Liver (tissue), 9 donors: ENCODE data around the gene PTPRN2. TPM values are rescaled to one million over a fixed set of nuclear protein-coding genes. Genes with fewer than 3 reads are reported as not detected.

Experiments used
- DNase-seq: peaks from one replicate; pipeline ENCODE4 v3.0.0-alpha.2; 2017; ENCODE audit warnings: low spot score
- H3K27ac ChIP-seq, 2 donors: one replicate each; pipeline ENCODE4 v1.7.0; 2013; ENCODE audit warnings: inconsistent platforms in 2 of 2, low read length in 2 of 2, control low read depth in 1 of 2, low read depth in 1 of 2, mild to moderate bottlenecking in 1 of 2
- H3K27me3 ChIP-seq, 4 donors: one replicate each; pipeline versions ENCODE4 v1.6.1 to v1.7.0; 2013; ENCODE audit warnings: low read length in 3 of 4, inconsistent platforms in 1 of 4, mild to moderate bottlenecking in 1 of 4, moderate library complexity in 1 of 4; ENCODE audit not compliant: control insufficient read depth in 4 of 4, insufficient read depth in 4 of 4
- H3K36me3 ChIP-seq, 4 donors: one replicate each; pipeline versions ENCODE4 v1.6.1 to v1.7.0; 2013; ENCODE audit warnings: low read length in 3 of 4, mild to moderate bottlenecking in 3 of 4, low read depth in 1 of 4, moderate library complexity in 1 of 4; ENCODE audit not compliant: control insufficient read depth in 4 of 4, insufficient read depth in 3 of 4
- H3K4me1 ChIP-seq, 4 donors: one replicate each; pipeline versions ENCODE4 v1.6.1 to v1.7.0; 2013; ENCODE audit warnings: low read length in 3 of 4, mild to moderate bottlenecking in 3 of 4, moderate library complexity in 1 of 4; ENCODE audit not compliant: control insufficient read depth in 4 of 4, insufficient read depth in 4 of 4
- H3K4me3 ChIP-seq, 3 donors: one replicate each; pipeline versions ENCODE4 v1.6.1 to v1.7.0; 2013; ENCODE audit warnings: low read length in 3 of 3, control low read depth in 1 of 3, low read depth in 1 of 3, mild to moderate bottlenecking in 1 of 3
- H3K9ac ChIP-seq, 2 donors: one replicate each; pipeline ENCODE4 v1.7.0; 2013; ENCODE audit warnings: low read length in 2 of 2, mild to moderate bottlenecking in 2 of 2, moderate library complexity in 2 of 2, control low read depth in 1 of 2, low read depth in 1 of 2
- H3K9me3 ChIP-seq, 4 donors: one replicate each; pipeline versions ENCODE4 v1.6.1 to v1.7.0; 2013; ENCODE audit warnings: low read length in 3 of 4; ENCODE audit not compliant: control insufficient read depth in 4 of 4
- FOXA1 ChIP-seq: IDR thresholded peaks from 2 replicates; pipeline ENCODE4 v1.6.1; 2016; ENCODE audit warnings: antibody characterized with exemption
- FOXA2 ChIP-seq: IDR thresholded peaks from 2 replicates; pipeline ENCODE4 v1.6.1; 2016; ENCODE audit warnings: antibody characterized with exemption
- GABPA ChIP-seq, 2 donors: IDR thresholded peaks in 1 of 2; conservative IDR thresholded peaks in 1 of 2; 2 replicates each; pipeline ENCODE4 v1.6.1; 2016; ENCODE audit warnings: antibody characterized with exemption in 2 of 2, mild to moderate bottlenecking in 1 of 2, moderate library complexity in 1 of 2
- HNF4A ChIP-seq, 2 donors: conservative IDR thresholded peaks; 2 replicates each; pipeline ENCODE4 v1.6.1; 2016; ENCODE audit warnings: antibody characterized with exemption in 2 of 2, mild to moderate bottlenecking in 2 of 2
- HNF4G ChIP-seq: IDR thresholded peaks from 2 replicates; pipeline ENCODE4 v1.6.1; 2016; ENCODE audit warnings: antibody characterized with exemption
- JUND ChIP-seq, 2 donors: IDR thresholded peaks; 2 replicates each; pipeline ENCODE4 v1.6.1; 2016; ENCODE audit warnings: antibody characterized with exemption in 2 of 2
- NR2F2 ChIP-seq: IDR thresholded peaks from 2 replicates; pipeline ENCODE4 v1.6.1; 2016; ENCODE audit warnings: antibody characterized with exemption
- RAD21 ChIP-seq, 2 donors: IDR thresholded peaks; 2 replicates each; pipeline ENCODE4 v1.6.1; 2016; ENCODE audit warnings: antibody characterized with exemption in 2 of 2, mild to moderate bottlenecking in 2 of 2
- RXRA ChIP-seq, 2 donors: IDR thresholded peaks; 2 replicates each; pipeline ENCODE4 v1.6.1; 2017 to 2018; ENCODE audit warnings: antibody characterized with exemption in 2 of 2, mild to moderate bottlenecking in 1 of 2
- SP1 ChIP-seq: IDR thresholded peaks from 2 replicates; pipeline ENCODE4 v1.6.1; 2018; ENCODE audit warnings: antibody characterized with exemption, mild to moderate bottlenecking
- TAF1 ChIP-seq: conservative IDR thresholded peaks from 2 replicates; pipeline ENCODE4 v1.6.1; 2016; ENCODE audit warnings: antibody characterized with exemption, mild to moderate bottlenecking
- YY1 ChIP-seq: IDR thresholded peaks from 2 replicates; pipeline ENCODE4 v1.6.1; 2016; ENCODE audit warnings: antibody characterized with exemption, mild to moderate bottlenecking
- WGBS: extraction: QIAGEN DNeasy Blood & Tissue Kit; methylation state at CpG from one replicate; pipeline ENCODE4 v1.1.7; 2013; 5-methylcytosine and 5-hydroxymethylcytosine counted together
- polyA plus RNA-seq, 2 donors: library from polyadenylated mRNA; stranded (reverse) in 1 of 2; unstranded in 1 of 2; fragments of 200-250 nt in 1 of 2; fragments of >200 nt in 1 of 2; fragmentation: Nextera tagmentation in 1 of 2; extraction: Ambion mirVana in 1 of 2; gene quantifications; one replicate each; pipeline versions ENCODE4 v1.2.1 to v1.2.3, GENCODE V29; 2013 to 2015
- total RNA-seq, 2 donors: library from RNA; depleted of rRNA; stranded (reverse); fragments of >200 nt; gene quantifications; one replicate each; pipeline ENCODE4 v1.2.3, GENCODE V29; 2014
- TF ChIP-seq, protein P1 (sequence below): IDR thresholded peaks from 2 replicates; pipeline ENCODE4 v1.6.1; 2016; ENCODE audit warnings: antibody characterized with exemption, mild to moderate bottlenecking
- TF ChIP-seq, protein P2 (sequence below): IDR thresholded peaks from 2 replicates; pipeline ENCODE4 v1.6.1; 2016; ENCODE audit warnings: antibody characterized with exemption
- TF ChIP-seq, protein P3 (sequence below): IDR thresholded peaks from 2 replicates; pipeline ENCODE4 v1.6.1; 2016; ENCODE audit warnings: antibody characterized with exemption
- TF ChIP-seq, protein P4 (sequence below): IDR thresholded peaks from 2 replicates; pipeline ENCODE4 v1.6.1; 2016; ENCODE audit warnings: antibody characterized with exemption
- donor health status: healthy.
- donor health status: healthy.
- donor health status: healthy.
- donor health status: healthy.
- donor health status: healthy.

PTPRN2 gene
- total and polyA plus RNA-seq, 4 donors: 0.75 to 1.9 (median 1.1) TPM

DNA sequence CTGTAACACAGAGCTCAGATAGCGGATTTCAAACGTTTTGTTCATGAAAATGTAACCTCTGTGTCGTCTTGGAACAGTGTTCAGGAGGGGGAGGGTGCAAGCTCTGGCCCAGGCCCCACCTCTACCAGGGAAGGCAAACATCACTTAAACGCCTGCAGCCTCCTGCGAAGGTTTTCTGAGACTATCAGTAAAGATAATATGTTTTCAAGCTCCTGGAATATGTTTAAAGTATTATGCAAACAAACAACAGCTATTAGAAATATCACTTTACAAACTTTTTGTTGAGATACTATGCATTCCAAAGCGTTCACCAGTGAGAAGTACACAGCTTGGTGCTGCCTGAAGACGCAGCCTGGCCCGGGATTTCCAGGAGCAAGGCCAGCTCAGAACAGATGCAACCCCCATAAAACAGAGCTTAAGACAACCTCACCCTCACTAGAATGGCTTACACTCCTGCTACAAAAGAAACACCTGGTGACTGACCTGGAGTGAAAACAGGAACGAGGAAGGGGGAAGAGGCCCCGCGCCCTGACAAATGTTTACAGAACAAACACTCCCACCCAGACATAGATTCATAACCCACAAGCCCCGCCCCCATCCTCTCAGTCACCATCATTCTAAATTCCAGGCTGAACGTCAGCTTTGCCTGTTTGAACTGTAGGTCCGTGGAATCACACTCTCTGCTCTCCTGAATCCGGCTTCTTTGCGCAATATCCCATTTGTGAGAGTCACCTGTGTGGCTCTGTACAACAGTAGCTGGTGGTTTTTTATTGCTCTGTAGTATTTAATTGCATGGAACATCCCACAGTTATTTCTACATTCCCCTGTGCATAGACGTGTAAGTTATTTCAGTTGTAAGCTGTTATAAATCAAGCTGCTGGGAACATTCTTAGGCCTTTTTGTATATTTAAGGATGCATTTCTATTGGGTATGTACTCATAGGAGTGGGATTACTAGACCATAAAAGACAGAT is 155.0 kb downstream of the PTPRN2 start:
- H3K9me3 ChIP-seq: peaks cover 0 to 5% (median 0%) of the 10 kb centered on the region in 4 donors
- no peaks in the 10 kb centered on the region for H3K36me3 ChIP-seq
- no peak overlapping the region for H3K4me3 ChIP-seq
- no peak overlapping the region for H3K27ac ChIP-seq
- 19% methylated on average over 17 of the region's 17 CpGs for WGBS
- H3K4me1 ChIP-seq: no peaks in the 10 kb centered on the region
- H3K27me3 ChIP-seq: peaks cover 0 to 3% (median 1%) of the 10 kb centered on the region in 4 donors
- TF ChIP-seq NR2F2 (no peak), SP1 (no peak), JUND (IDR thresholded peaks at IDR 0.05) (no peak), TAF1 (no peak), RAD21 (IDR thresholded peaks at IDR 0.05) (no peak), HNF4G (no peak)
- no peak overlapping the region for H3K9ac ChIP-seq
- DNase-seq: peak; percentile 66

DNA sequence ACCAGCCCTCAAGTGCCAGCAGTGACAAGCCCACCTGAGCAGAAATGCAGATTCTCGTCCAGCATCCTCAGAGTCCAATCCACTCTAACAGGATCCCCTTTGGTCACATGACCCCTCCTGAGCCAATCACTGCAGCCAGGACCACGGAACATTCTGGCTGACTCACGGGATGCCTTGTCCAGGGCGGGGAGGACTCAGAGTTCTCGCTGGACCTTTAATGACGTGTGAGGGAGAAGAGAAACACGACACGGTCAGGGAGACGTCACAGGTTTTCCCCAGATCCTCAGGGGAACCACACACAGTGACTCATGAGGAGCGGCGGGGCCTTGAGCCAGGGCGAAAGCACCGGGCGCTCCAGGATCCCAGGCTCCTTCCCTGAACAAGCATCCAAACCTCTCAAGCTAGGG is 155.7 kb downstream of the PTPRN2 start:
- WGBS: 76% methylated on average over 14 of the region's 14 CpGs
- H3K9me3 ChIP-seq: peaks cover 0 to 5% (median 0%) of the 10 kb centered on the region in 4 donors
- no peaks in the 10 kb centered on the region for H3K4me1 ChIP-seq
- no peak overlapping the region for H3K4me3 ChIP-seq
- H3K9ac ChIP-seq: no peak overlapping the region
- peaks cover 0 to 3% (median 1%) of the 10 kb centered on the region in 4 donors for H3K27me3 ChIP-seq
- no peak overlapping the region for H3K27ac ChIP-seq
- no peak for DNase-seq
- TF ChIP-seq RAD21 (IDR thresholded peaks at IDR 0.05) (no peak), JUND (IDR thresholded peaks at IDR 0.05) (no peak), FOXA2 (no peak)
- no peaks in the 10 kb centered on the region for H3K36me3 ChIP-seq

DNA sequence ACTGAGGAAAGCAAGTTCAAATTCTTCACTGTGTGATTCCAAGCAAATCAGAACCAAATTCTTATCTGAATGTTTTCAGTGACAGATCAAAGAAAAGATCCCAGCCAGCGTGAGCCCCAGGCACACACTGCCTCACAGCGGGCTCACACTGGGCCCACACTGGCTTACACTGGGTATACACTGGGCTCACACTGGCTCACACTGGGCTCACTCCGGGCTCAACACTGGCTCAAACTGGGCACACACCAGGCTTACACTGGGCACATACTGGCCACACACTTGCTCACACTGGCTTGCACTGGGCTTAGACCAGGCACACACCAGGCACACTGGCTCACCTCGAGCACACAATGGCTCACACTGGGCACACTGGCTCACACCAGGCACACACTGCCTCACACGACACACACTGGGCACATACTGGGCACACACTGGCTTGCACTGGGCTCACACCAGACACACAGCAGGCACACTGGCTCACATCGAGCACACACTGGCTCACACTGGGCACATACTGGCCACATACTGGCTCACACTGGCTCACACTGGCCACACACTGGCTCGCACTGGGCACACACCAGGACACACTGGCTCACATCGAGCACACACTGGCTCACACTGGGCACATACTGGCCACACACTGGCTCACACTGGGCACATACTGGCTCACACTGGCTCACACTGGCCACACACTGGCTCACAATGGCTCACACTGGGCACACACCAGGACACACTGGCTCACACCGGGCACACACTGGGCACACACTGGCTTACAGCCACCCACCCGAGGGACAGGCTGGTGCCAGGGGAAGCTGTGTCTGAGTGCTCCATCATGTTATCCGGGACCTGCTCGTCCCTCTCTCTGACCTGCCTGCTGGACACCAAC is 156.3 kb downstream of the PTPRN2 start:
- Histone ChIP-seq H3K9ac (no peak overlapping the region), H3K4me3 (no peak overlapping the region), H3K27me3 (peaks cover 0 to 3% (median 1%) of the 10 kb centered on the region in 4 donors), H3K9me3 (peaks cover 0 to 5% (median 0%) of the 10 kb centered on the region in 4 donors), H3K4me1 (no peaks in the 10 kb centered on the region), H3K36me3 (no peaks in the 10 kb centered on the region), H3K27ac (no peak overlapping the region)
- TF ChIP-seq HNF4G: no peak
- no peak for TF ChIP-seq NR2F2
- no peak for TF ChIP-seq GABPA (IDR thresholded peaks at IDR 0.05 in 1 of 2, conservative IDR thresholded peaks at IDR 0.05 in 1 of 2)
- no peak for TF ChIP-seq FOXA2
- no peak for TF ChIP-seq RAD21 (IDR thresholded peaks at IDR 0.05)
- TF ChIP-seq HNF4A (conservative IDR thresholded peaks at IDR 0.05): no peak
- TF ChIP-seq FOXA1: no peak
- no peak for TF ChIP-seq YY1
- TF ChIP-seq, protein P1, sequence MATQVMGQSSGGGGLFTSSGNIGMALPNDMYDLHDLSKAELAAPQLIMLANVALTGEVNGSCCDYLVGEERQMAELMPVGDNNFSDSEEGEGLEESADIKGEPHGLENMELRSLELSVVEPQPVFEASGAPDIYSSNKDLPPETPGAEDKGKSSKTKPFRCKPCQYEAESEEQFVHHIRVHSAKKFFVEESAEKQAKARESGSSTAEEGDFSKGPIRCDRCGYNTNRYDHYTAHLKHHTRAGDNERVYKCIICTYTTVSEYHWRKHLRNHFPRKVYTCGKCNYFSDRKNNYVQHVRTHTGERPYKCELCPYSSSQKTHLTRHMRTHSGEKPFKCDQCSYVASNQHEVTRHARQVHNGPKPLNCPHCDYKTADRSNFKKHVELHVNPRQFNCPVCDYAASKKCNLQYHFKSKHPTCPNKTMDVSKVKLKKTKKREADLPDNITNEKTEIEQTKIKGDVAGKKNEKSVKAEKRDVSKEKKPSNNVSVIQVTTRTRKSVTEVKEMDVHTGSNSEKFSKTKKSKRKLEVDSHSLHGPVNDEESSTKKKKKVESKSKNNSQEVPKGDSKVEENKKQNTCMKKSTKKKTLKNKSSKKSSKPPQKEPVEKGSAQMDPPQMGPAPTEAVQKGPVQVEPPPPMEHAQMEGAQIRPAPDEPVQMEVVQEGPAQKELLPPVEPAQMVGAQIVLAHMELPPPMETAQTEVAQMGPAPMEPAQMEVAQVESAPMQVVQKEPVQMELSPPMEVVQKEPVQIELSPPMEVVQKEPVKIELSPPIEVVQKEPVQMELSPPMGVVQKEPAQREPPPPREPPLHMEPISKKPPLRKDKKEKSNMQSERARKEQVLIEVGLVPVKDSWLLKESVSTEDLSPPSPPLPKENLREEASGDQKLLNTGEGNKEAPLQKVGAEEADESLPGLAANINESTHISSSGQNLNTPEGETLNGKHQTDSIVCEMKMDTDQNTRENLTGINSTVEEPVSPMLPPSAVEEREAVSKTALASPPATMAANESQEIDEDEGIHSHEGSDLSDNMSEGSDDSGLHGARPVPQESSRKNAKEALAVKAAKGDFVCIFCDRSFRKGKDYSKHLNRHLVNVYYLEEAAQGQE: no peak
- no peak for TF ChIP-seq RXRA (IDR thresholded peaks at IDR 0.05)
- TF ChIP-seq, protein P2, sequence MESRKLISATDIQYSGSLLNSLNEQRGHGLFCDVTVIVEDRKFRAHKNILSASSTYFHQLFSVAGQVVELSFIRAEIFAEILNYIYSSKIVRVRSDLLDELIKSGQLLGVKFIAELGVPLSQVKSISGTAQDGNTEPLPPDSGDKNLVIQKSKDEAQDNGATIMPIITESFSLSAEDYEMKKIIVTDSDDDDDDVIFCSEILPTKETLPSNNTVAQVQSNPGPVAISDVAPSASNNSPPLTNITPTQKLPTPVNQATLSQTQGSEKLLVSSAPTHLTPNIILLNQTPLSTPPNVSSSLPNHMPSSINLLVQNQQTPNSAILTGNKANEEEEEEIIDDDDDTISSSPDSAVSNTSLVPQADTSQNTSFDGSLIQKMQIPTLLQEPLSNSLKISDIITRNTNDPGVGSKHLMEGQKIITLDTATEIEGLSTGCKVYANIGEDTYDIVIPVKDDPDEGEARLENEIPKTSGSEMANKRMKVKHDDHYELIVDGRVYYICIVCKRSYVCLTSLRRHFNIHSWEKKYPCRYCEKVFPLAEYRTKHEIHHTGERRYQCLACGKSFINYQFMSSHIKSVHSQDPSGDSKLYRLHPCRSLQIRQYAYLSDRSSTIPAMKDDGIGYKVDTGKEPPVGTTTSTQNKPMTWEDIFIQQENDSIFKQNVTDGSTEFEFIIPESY: no peak
- TF ChIP-seq, protein P3, sequence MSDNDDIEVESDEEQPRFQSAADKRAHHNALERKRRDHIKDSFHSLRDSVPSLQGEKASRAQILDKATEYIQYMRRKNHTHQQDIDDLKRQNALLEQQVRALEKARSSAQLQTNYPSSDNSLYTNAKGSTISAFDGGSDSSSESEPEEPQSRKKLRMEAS: no peak
- TF ChIP-seq JUND (IDR thresholded peaks at IDR 0.05): no peak
- no peak for TF ChIP-seq TAF1
- TF ChIP-seq, protein P4, sequence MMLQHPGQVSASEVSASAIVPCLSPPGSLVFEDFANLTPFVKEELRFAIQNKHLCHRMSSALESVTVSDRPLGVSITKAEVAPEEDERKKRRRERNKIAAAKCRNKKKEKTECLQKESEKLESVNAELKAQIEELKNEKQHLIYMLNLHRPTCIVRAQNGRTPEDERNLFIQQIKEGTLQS: no peak
- TF ChIP-seq SP1: no peak
- DNase-seq: no peak
- 87% methylated on average over 12 of the region's 12 CpGs for WGBS
